ENCODE data around the gene SACS. TPM values are rescaled to one million over a fixed set of nuclear protein-coding genes. Genes with fewer than 3 reads are reported as not detected.
"Not testable (repeated sequence)": the region's sequence is repeated elsewhere in the genome, so short reads cannot be mapped to it uniquely, and the experiment has no call there.

The SACS gene
- total RNA-seq, 2 donors from 2014 or later: 7.8 to 24.1 TPM

DNA sequence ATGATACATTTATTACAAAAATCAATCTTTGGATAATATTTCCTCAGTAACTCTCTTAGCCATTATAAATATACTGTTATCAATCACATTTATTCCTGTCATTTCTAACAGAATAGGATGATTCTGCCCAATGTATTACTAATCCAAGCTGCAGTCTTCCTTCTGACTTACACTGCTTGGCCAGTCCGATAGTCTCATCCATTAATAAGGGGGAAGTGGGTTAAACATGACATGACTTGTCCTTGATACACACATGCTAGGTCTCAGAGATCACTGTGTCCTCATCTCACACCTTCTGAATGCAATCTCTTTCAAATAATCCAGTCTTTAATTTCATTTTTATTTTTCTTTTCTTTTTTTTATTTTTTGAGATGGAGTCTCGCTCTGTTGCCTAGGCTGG, 18.8 kb downstream of the SACS start:
- Histone ChIP-seq H3K27ac (no peak overlapping the region), H3K36me3 (no peaks in the 10 kb centered on the region), H3K4me1 (replicated peaks) (no peaks in the 10 kb centered on the region), H3K4me3 (no peak overlapping the region), H3K9me3 (no peaks in the 10 kb centered on the region), H3K27me3 (replicated peaks; ENCODE audit: insufficient read depth) (no peaks in the 10 kb centered on the region)
- WGBS: 80% methylated on average over 2 of the region's 2 CpGs
- intact Hi-C loops (cut with DNase I): no loop called here
- TF ChIP-seq POLR2A (IDR thresholded peaks at IDR 0.05) (no peak), POLR2AphosphoS5 (IDR thresholded peaks at IDR 0.05) (no peak)
- TF ChIP-seq, protein P1, sequence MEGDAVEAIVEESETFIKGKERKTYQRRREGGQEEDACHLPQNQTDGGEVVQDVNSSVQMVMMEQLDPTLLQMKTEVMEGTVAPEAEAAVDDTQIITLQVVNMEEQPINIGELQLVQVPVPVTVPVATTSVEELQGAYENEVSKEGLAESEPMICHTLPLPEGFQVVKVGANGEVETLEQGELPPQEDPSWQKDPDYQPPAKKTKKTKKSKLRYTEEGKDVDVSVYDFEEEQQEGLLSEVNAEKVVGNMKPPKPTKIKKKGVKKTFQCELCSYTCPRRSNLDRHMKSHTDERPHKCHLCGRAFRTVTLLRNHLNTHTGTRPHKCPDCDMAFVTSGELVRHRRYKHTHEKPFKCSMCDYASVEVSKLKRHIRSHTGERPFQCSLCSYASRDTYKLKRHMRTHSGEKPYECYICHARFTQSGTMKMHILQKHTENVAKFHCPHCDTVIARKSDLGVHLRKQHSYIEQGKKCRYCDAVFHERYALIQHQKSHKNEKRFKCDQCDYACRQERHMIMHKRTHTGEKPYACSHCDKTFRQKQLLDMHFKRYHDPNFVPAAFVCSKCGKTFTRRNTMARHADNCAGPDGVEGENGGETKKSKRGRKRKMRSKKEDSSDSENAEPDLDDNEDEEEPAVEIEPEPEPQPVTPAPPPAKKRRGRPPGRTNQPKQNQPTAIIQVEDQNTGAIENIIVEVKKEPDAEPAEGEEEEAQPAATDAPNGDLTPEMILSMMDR (IDR thresholded peaks at IDR 0.05): no peak
- DNase-seq (ENCODE audit: low spot score): no peak

DNA sequence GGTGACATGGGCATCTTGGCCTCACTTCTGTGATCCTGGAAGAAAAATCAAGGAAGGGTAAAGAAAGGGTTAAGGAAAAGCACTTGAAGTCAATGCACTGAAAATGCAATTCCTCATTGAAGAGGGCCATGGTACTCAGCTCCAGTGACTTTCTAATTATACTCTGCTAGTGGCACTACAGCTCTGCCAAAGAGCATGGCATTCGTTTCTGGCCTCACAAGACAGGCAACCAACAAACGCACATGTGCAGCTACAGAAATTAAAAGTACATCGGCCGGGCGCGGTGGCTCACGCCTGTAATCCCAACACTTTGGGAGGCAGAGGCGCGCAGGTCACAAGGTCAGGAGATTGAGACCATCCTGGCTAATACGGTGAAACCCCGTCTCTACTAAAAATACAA, 21.8 kb downstream of the SACS start:
- TF ChIP-seq POLR2AphosphoS5 (IDR thresholded peaks at IDR 0.05) (no peak), POLR2A (IDR thresholded peaks at IDR 0.05) (no peak)
- TF ChIP-seq, protein P1 (IDR thresholded peaks at IDR 0.05): no peak
- Histone ChIP-seq H3K27ac (no peak overlapping the region), H3K4me1 (replicated peaks) (no peaks in the 10 kb centered on the region), H3K27me3 (replicated peaks; ENCODE audit: insufficient read depth) (no peaks in the 10 kb centered on the region), H3K36me3 (no peaks in the 10 kb centered on the region), H3K9me3 (no peaks in the 10 kb centered on the region), H3K4me3 (no peak overlapping the region)
- intact Hi-C loops (cut with DNase I): no loop called here
- no peak for DNase-seq (ENCODE audit: low spot score)
- 89% methylated on average over 11 of the region's 11 CpGs for WGBS

DNA sequence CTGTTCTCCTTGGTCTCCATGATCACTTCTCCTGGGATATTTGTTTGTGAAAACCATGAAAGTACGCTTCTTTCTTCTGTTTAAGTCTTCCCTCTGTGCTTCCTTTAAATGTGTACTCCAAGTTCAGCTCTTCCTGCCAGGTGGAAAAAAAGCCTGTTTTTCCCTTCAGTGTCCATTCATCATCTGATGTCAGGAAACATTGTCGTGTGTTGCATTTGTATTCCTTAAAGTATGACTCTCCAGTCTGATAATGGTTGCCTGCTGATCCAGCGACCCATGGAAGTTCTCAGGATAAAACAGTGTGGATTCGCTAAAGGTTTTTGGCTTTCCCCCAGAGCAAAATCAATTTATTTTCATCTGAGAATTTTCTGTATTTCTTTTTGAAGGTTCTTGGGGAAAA, 22.3 kb downstream of the SACS start:
- TF ChIP-seq, protein P1 (IDR thresholded peaks at IDR 0.05): no peak
- no peak for TF ChIP-seq POLR2AphosphoS5 (IDR thresholded peaks at IDR 0.05)
- TF ChIP-seq POLR2A (IDR thresholded peaks at IDR 0.05): no peak
- no peaks in the 10 kb centered on the region for H3K27me3 ChIP-seq (replicated peaks; ENCODE audit: insufficient read depth)
- no peaks in the 10 kb centered on the region for H3K36me3 ChIP-seq
- no peaks in the 10 kb centered on the region for H3K9me3 ChIP-seq
- no peak overlapping the region for H3K4me3 ChIP-seq
- WGBS: 70% methylated on average over 4 of the region's 4 CpGs
- no peaks in the 10 kb centered on the region for H3K4me1 ChIP-seq (replicated peaks)
- intact Hi-C loops (cut with DNase I): no loop called here
- DNase-seq (ENCODE audit: low spot score): no peak
- no peak overlapping the region for H3K27ac ChIP-seq

DNA sequence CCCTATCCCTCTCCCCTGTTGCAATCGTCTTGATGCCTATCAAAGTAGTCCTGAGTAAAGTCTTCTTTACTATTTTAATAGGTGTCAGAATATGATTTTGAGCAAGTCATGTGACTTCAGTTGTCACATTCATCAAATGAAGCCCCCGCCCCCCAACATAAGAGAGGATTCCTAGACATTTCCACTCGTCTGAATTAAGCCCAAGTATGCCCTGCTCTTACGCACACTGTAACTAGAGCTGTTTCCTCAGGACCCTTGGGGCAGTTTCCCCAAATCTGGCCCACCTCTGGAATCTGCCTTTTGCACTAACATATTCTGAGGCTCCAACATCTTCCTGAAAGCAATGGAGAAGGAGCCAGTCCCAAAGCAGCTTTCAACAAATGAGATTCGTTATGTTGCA, 25.5 kb downstream of the SACS start:
- intact Hi-C loops (cut with DNase I): no loop called here
- no peaks in the 10 kb centered on the region for H3K4me1 ChIP-seq (replicated peaks)

DNA sequence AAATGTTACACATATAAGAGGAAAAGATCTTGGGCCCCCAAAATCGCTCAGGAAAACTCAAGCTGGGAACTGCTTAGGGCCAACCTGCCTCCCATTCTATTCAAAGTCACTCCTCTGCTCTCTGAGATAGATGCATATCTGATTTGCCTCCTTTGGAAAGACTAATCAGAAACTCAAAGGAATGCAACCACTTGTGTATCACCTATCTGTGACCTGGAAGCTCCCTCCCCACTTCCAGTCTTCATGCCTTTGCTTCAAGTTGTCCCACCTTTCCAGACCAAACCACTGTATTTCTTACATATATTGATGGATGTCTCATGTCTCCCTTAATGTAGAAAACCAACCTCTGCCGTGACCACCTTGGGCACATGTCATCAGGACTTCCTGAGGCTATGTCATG, 32.3 kb downstream of the SACS start:
- H3K27ac ChIP-seq; H3K36me3 ChIP-seq; DNase-seq (ENCODE audit: low spot score); H3K9me3 ChIP-seq; H3K4me1 ChIP-seq (replicated peaks); H3K27me3 ChIP-seq (replicated peaks; ENCODE audit: insufficient read depth); intact Hi-C loops (cut with DNase I); H3K4me3 ChIP-seq: not testable (repeated sequence)
- WGBS: 96% methylated on average over 2 of the region's 2 CpGs

More for the DNA sequence above, 25.5 kb downstream of the SACS start:
- Histone ChIP-seq H3K9me3 (no peaks in the 10 kb centered on the region), H3K27ac (no peak overlapping the region), H3K36me3 (no peaks in the 10 kb centered on the region), H3K27me3 (replicated peaks; ENCODE audit: insufficient read depth) (no peaks in the 10 kb centered on the region), H3K4me3 (no peak overlapping the region)
- 88% methylated on average over 5 of the region's 5 CpGs for WGBS
- TF ChIP-seq POLR2AphosphoS5 (IDR thresholded peaks at IDR 0.05) (no peak), POLR2A (IDR thresholded peaks at IDR 0.05) (no peak)
- TF ChIP-seq, protein P1 (IDR thresholded peaks at IDR 0.05): no peak
- DNase-seq (ENCODE audit: low spot score): no peak

All from prostate gland (tissue), 2 donors.